ENCODE results near the gene PPP2R2D.

- TF ChIP-seq CTCF (IDR thresholded peaks at IDR 0.05) (no peak), POLR2A (IDR thresholded peaks at IDR 0.05) (no peak)
Observed at GRCh38 chr10:131865223-131865917, 35.4 kb upstream of the PPP2R2D start.

All from body of pancreas (tissue), 4 donors.